Superior temporal gyrus (tissue), 1 donor: ENCODE data around the gene CADPS.

ENCODE experiments used
- DNase-seq: peaks from one replicate; pipeline ENCODE4 v3.0.0-alpha.2; 2016; ENCODE audit errors: extremely low spot score

Gene CADPS

GRCh38 chr3:62439978-62440377 is 435.2 kb downstream of the CADPS start:
- no peak for DNase-seq

GRCh38 chr3:62439176-62439813 is 435.9 kb downstream of the CADPS start:
- no peak for DNase-seq

GRCh38 chr3:62436785-62437184 is 438.4 kb downstream of the CADPS start:
- no peak for DNase-seq

GRCh38 chr3:62433396-62433795 is 441.8 kb downstream of the CADPS start:
- no peak for DNase-seq

GRCh38 chr3:62421207-62421606 is 454.0 kb downstream of the CADPS start:
- no peak for DNase-seq

- no peak for DNase-seq
These were observed 459.1 kb downstream of the CADPS start for GRCh38 chr3:62416144-62416543.

GRCh38 chr3:62415312-62415801 is 459.9 kb downstream of the CADPS start:
- no peak for DNase-seq

GRCh38 chr3:62414786-62415185 is 460.4 kb downstream of the CADPS start:
- no peak for DNase-seq

- no peak for DNase-seq
These were observed 461.5 kb downstream of the CADPS start for GRCh38 chr3:62413687-62414086.

- no peak for DNase-seq
These were observed 468.3 kb downstream of the CADPS start for GRCh38 chr3:62406945-62407344.

- DNase-seq, result no peak
These were observed 469.6 kb downstream of the CADPS start for GRCh38 chr3:62405566-62405965.

GRCh38 chr3:62405135-62405534 is 470.1 kb downstream of the CADPS start:
- DNase-seq, result no peak

- no peak for DNase-seq
These were observed 470.9 kb downstream of the CADPS start for GRCh38 chr3:62404321-62404720.

GRCh38 chr3:62403765-62404164 is 471.5 kb downstream of the CADPS start:
- DNase-seq, result no peak

GRCh38 chr3:62392626-62393292 is 482.5 kb downstream of the CADPS start:
- DNase-seq, result no peak

- DNase-seq, result no peak
These were observed 488.0 kb downstream of the CADPS start for GRCh38 chr3:62387251-62387650.

GRCh38 chr3:62379321-62379798 is 495.9 kb downstream of the CADPS start:
- no peak for DNase-seq

GRCh38 chr3:62378921-62379320 is 496.3 kb downstream of the CADPS start:
- DNase-seq, result no peak

GRCh38 chr3:62378311-62378789 is 496.9 kb downstream of the CADPS start:
- no peak for DNase-seq

GRCh38 chr3:62376906-62377877 is 498.0 kb downstream of the CADPS start:
- no peak for DNase-seq

- no peak for DNase-seq
These were observed 498.8 kb downstream of the CADPS start for GRCh38 chr3:62376454-62376720.
